ENCODE data around the gene RPN2.

DNA sequence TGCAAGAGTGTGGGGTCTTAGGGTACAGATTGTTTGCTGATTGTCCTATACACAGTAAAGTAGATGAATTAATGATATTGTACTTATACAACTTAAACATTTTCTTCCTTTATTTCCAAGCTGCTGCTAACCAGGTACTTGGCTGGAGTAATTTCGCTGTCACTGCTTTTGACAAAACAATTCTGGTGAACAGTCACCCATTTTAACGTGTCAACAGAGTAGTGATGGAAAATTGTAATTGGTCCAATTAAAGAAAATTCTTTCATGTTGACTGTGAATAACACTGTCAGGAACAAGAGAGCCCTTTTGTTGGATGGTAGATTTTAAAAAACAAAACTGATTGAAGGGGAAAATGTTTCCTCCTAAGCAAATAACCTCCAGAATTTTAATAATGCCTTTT lies 26.7 kb downstream of the RPN2 start:
- TF ChIP-seq, protein P1, sequence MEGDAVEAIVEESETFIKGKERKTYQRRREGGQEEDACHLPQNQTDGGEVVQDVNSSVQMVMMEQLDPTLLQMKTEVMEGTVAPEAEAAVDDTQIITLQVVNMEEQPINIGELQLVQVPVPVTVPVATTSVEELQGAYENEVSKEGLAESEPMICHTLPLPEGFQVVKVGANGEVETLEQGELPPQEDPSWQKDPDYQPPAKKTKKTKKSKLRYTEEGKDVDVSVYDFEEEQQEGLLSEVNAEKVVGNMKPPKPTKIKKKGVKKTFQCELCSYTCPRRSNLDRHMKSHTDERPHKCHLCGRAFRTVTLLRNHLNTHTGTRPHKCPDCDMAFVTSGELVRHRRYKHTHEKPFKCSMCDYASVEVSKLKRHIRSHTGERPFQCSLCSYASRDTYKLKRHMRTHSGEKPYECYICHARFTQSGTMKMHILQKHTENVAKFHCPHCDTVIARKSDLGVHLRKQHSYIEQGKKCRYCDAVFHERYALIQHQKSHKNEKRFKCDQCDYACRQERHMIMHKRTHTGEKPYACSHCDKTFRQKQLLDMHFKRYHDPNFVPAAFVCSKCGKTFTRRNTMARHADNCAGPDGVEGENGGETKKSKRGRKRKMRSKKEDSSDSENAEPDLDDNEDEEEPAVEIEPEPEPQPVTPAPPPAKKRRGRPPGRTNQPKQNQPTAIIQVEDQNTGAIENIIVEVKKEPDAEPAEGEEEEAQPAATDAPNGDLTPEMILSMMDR (IDR thresholded peaks at IDR 0.05), result no peak
- no peak for TF ChIP-seq POLR2A (IDR thresholded peaks at IDR 0.05)

All from right lobe of liver (tissue), 4 donors.